GM19351 (cell line): ENCODE results near the gene GIGYF2.

Source experiments
- ATAC-seq: cut with Tn5 transposase; IDR thresholded peaks from one replicate; pipeline ENCODE4 v1.9.1; 2021; ENCODE audit warnings: mild to moderate bottlenecking, moderate library complexity; ENCODE audit not compliant: unreplicated experiment

The GIGYF2 gene

DNA sequence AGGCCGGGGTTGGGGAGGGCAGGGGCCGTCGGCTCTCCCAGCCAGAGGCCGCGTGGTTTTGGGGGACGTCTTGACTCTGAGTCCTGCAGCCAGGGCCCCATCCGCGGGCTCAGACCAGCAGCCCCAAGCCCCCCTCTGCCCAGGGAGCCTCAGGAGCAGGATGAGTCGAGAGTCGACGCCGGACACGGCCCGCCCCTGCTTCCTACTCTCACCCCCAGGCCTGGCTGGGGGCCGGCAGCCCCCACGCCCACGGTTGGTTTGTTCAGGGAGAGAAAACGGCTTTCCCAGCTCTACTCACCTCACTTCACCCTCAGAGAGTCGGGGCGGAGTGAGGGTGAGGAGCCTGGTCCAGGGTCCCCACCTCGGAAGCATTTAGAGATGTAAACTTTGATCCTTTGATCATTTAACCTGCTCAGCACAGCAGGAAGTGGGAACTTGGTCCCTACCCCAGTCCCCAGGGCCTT lies 179.9 kb downstream of the GIGYF2 start:
- ATAC-seq = peak; percentile 12

DNA sequence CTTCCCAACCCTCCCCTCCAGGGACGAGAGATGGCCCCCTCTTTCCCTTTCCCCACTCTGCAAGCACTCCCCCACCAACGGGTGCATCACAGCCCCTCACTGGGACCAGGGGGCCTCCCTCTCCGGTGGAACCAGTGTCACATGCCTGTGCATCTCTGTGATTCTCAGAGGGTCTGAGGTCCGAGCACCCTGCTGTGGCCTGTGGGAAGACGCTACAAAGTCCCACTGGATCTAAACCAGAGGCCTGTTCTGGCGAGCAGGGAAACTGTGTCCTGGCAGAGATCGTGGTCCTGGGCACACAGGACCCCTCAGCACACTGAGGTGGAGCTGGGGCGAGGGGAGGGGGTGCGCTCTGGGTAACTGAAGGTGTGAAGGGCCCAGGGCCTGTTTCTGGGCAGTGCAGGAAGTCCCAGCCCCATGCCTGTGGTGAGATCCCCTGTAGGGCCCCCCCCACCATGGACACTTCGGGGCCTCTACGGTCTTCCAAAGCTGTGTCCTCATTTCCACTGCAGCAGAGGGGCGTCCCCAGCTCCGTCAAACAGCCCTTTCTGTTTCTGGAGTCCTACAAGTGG lies 180.9 kb downstream of the GIGYF2 start:
- no peak for ATAC-seq

DNA sequence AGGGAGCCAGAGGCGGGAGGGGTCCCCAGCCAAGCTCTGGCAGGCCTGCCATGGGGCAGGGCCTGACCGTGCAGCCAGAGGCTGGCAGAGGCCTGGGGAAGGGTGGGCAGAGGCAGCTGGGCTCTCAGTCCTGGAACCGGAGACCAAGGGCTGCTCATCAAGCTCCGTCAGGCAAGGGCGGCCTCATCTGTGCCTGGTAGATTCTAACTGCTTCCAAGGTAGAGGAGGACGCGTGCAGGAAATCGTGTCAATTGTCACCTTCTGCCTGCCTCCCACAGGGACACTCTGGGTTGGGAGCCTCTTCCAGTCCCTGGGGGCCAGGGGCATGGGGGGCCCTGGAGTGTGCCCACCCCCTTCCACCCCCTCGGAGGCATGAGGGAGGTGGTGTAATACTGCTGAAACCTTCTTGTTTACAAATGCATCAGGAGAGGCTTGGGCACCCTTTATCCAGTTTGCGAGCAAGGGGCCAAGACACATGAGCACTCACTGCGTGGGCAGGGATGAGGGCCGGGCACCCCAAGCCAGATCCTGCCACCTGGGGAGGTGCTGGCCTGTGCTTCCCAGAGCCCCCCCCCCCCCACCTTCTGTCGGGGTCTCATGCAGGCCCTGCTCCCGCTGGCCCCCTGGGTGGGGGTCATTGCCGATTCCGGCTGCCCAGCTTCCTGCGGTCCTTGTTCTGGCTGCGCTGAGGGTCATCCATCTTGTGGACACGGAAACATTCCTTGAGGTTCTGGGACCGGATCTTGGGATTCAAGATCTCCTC lies 181.9 kb downstream of the GIGYF2 start:
- no peak for ATAC-seq

DNA sequence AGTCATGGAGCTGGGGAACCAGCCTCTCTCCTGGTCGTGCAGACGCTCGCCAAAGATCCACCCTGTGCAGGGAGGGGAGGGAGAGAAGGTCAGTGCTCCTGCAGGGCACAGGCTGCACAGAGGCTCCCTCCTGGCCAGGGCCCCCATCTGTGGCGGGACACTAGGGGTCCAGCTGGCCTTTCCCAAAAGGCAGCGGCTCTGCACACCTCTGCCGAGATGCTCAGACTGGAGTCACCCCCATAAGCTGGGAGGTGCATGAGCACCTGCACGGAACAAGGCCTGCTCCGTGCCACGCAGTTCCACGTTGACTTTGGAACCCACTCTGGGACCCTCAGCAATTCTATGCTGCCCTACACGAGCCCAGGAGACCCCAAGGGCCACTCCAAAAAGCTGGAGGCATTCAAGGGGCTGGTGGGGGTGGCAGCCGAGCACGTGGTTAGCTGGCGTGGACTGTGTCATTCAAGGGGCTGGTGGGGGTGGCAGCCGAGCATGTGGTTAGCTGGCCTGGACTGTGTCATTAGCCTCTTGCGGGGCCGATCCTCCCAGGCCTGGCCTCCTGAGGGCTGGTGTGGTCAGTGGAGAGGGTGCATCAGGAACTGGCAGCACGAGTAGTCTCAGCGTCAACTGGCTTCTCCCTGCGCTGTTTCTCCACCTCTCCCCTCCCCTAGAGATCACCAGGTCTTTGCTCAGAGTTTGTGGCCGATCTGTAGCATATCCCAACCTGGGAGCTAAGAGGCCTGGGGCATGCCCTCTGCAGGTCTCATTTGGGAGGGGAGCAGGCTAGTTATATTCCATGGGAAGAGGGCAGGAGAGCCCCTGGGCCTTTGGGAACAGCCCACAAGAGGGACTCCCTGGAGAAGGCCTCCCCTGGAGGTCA lies 182.7 kb downstream of the GIGYF2 start:
- ATAC-seq = no peak

DNA sequence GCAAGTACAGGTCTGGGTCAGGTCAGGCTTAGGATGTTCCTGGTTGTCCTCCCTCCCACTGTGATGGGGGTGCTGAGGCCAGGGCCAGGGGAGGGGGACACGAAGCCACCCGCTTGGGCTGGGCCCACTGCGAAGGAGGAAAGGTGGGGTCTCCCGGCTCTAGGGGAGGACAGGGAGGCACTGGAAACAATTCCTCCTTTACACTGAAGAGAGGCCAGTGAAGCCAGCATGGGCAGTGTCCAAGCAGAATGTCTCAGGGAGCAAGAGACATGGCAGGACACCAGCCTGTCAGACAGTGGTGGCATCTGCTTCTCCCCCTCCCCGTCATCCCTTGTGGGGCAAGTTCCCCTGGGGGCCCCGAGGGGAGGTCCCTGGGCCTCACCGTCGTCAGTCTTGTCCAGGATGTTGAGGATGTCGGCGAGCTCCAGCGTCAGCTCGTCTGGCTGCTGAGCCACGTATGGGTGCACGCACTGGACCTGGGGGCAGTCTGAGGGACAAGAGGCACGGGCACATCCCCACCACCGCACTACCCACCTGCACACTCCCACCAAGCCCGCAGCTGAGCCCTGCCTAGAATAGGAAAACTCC lies 183.7 kb downstream of the GIGYF2 start:
- ATAC-seq = no peak

DNA sequence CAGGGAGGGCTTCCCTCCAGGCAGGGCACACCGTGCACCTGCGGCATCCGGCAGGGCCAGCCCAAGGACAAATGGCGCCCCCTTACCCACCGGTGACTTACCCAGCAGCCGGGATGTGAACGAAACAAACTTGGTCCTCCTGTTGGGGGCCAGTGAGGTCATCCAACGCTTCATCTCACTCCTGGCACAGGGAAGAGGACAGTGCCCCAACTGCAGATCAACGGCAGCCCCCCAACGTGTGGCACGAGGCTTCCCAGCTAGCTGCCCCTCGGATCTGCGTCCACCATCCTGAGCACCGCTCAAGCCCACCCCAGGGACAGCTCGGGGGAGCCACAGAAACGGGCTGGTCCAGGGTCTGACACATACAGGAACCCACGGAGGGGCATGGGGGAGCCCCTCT lies 185.0 kb downstream of the GIGYF2 start:
- ATAC-seq = no peak

DNA sequence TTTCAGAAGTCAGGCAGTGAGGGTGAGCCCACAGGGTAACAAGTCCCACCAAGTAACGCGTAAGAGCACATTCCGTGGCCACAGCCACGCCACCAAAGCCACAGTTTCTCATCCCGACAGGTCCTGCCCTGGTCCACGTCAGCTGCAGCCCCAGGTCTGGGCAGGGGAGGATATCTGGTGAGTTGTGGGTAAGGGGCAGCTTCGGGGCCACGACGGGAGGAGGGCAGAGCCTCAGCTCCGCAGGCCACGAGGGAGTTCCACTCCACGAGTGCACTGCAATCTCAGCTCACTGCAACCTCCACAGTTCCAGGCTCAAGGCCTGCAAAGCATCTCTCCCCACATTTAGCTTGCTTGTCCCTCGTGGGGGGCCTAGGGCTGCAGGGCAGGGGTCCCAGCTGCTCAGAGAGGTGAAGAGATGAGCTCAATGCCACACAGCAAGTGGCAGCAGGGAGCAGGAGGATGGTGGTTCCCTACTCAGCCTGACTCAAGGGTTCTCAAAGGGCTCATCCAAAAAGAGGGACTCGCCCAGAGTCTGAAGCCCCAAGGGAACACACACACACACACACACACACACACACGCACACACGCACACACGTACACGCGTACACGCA lies 185.5 kb downstream of the GIGYF2 start:
- no peak for ATAC-seq

DNA sequence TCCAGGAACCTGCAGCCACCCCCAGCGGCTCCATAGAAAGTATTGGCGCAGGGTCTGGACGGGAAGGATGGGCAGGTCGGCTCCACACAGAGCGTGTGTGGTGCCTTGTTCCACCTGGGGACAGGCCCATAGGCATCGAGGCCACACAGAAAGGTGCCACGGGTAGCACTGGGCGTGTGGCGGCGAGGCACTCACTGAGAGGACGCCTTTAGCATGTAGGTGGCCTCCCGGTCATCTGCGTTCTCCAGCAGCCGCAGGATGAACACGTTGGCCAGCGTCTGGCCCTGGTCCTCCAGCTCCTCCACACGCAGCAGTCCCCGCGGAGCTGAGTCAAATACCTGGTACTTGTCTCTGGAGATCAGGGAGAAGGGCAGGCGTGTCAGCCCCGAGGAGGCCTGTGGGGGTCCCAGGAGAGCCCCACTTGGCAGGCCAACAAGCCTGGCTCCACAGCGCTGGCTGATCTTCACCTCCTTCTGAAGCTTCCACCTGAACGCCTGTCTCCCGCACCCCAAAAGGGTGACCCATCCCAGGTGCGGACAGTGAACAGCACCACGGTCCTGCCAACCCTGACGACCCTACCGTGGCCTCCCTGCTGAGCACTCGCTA lies 186.1 kb downstream of the GIGYF2 start:
- ATAC-seq = no peak

DNA sequence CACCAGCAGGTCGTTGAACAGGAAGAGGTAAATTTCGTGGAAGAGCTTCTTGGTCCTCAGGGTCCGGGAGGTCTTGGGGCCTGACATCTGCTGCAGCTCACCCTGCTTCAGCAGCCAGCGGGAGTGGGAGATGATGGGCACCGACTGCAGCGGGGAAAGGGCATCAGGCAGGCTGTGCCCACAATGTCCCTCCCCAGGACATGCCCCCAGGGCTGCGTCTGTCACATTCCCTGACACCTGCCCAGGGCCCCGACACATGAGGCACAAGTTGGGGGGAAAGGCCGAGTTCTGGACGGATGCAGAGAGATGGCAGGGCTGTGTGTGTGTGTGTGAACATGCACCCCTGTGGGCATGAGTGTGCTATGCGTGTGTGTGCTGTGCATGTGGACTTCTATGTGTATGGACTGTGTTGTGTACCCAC lies 186.9 kb downstream of the GIGYF2 start:
- ATAC-seq = no peak

DNA sequence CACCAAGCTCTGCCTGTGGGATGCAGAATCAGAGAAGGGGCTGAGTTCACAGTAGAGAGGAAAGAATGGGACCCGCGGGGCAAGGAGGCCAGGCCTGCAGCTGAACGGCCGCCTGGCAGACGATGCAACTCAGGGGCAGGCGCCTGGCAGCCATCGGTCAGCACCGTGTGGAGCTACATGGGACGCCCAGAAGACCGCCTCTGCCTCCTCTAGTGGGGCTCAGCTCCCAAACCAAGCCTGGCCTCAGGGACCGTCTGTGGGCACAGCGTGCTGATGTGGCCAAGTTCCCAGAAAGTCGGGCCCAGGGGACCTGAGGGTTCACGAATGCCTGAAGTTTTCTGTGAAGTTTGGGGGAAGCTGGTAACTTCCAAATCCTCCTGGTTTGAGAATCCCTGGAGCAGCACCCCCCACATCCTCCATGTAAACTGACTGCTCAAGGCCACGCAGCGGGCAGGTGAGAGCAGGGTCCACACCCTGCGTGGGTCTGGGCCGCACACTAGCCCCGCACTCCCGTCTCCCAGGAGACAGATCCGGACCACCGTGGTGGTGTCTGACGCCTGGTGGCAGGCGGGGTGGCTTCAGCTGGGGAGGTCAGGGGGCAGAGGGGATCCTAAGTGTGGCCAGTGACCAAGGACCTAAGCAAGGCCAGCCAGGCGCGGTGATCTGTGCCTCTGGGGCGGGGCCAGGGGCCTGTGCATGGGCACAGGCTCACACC lies 187.6 kb downstream of the GIGYF2 start:
- no peak for ATAC-seq

DNA sequence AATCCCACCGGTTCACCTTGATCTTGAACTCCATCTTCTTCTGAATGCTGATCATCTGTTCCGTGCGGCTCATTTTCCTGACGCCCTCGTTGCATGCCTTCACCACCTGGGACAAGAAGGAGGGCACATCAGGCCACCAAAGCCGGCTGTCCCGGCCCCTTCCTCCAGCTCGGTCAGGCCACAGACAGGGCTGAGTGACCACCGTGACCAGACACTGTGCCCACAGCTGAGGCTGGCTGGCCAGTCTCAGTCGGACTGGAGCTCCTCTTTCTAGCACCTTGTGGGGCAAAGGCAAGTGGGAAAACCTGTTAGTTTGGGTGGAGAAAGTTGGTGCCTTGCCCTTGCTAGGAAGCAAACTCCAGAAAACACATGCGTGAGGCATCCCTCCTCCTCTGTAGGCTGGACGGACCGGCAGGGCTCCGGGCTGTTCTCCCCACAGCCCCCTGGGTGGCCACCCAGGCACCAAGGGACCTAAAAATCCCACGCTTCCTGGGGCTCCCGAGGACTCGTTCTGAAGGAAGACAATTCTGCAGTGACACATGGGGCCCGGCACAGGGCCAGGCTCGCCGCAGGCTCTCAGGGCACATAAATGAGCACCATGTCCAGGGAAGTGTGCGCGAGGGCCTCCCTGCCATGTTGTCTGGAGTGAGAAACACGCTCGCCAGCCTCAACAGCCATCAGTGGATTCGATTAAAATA lies 188.3 kb downstream of the GIGYF2 start:
- no peak for ATAC-seq

DNA sequence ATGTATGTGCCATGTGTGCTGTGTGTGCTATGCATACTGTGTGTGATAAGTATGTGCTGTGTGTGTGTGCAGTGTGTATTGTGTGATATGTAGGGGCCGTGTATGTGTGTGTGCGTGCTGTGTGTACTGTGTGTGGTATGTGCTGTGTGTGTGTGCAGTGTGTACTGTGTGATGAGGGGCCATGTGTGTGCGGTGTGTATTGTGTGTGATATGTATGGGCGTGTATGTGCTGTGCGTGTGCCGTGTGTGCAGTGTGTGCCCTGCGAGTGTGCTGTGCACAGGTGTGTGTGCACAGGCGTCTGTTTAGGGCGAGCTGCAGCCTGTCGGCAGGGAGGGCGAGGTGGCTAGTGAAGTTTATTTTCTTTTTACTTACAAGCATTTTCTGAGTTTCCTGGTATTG lies 189.0 kb downstream of the GIGYF2 start:
- no peak for ATAC-seq

DNA sequence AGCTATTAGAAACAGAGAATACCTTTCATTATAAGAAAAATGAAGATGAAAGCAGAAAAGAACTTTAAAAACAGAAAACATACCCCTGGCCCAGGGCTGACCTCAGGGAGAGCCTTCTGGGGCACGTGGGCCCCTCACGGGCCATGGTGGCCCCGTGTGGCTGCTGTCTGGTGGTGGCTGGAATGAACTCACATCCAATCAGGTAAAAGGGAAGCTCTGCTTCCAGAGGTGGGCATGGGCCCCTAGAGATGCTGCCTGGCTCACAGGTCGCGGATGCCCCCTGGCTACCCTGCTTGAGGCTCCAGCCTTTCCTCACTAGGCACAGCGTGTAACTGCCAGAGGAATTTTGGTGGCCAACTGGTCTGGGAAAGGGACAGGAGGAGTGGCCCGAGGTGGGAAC lies 189.5 kb downstream of the GIGYF2 start:
- ATAC-seq = no peak

DNA sequence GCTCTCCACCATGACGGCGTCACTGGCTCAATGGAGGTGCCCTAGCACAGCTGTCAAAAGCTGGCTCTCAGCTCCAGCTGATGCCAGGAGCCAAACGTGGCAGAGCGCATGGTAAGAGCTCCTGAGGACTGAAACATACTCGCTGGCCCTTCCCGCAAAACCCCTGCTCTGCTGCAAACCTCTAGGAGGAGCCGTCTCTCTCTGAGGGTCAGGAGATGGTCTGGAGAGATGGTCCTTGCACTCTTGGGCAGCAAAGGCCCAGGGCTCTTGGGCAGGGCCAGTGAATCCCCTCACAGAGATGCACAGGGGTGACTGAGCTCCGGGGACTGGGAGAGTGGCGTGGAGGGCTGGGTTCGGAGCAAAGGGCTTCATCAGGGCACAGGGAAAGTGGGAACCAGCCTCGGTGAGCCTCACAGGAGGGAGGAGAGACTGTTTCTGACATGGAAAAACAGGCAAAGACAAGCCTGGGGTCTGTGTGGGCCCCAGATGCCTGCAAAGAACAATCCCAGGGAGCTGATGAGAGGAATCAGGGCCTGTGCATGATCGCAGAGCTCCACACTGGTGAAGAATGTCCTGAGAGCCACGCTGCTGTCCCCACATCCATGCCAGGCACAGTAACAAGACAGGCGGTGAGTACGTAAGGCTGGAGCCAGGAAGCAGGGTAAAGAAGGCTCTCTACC lies 190.2 kb downstream of the GIGYF2 start:
- no peak for ATAC-seq

DNA sequence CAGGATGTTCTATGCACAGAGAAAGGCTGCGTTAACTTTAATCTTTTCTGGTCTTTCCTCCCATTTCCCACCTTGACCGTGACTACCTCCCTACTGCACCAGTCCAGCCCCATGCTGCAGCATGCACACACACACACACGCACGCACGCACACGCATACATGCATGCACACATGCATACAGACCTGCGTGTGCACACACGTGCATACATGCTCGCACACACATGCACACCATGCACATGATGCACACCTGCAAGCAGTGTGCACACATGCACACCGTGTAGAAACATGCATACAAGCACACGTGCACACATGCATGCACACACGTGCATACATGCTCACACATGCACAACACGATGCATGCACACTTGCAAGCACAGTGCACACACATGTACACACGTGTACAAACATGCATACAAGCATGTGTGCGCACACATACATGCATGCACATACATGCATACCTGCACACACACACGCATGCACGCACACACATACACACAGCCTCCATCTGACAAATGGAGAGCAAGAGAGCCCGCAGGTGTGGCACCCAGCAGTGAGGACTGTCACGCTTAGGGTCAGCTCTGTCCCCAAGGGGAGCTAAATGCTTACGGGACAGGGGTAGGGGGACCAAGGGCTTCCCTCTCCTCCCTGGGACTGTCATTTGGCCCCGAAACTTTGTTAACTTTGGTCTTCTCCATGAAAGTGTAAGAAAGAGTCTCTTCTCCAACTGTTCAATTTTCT lies 191.1 kb downstream of the GIGYF2 start:
- ATAC-seq = no peak

DNA sequence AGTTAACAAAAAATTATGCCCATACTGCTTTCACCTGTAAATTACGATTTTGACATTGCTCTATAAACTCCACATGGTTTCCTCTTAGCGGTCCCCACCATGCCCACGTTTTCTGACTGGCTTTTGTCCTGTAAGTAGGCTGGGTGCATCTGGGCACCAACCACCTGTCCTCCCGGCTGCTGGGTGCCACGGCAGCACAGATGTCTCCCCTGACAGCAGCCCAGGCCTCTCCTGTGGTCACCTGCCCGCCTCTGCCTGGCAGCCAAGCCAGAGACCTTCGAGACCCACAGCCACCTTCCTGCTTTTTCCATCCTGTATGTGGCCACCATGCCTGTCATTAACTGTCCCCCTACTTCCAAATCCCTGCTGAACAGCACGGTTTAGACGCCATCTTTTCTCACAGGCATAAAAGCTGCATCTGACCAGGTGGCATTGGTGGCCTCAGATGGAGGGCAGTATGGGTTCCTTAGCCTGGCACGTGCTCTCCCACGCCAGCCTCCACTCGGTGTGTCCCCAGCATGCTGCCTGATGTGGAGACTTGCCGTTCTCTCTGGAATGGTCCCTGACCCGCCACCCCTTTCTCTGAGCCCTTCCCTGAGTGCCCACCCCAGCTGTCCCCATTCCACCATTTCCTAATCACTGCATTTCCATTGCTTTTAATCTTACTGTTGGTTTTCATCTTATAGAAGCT lies 191.9 kb downstream of the GIGYF2 start:
- no peak for ATAC-seq

DNA sequence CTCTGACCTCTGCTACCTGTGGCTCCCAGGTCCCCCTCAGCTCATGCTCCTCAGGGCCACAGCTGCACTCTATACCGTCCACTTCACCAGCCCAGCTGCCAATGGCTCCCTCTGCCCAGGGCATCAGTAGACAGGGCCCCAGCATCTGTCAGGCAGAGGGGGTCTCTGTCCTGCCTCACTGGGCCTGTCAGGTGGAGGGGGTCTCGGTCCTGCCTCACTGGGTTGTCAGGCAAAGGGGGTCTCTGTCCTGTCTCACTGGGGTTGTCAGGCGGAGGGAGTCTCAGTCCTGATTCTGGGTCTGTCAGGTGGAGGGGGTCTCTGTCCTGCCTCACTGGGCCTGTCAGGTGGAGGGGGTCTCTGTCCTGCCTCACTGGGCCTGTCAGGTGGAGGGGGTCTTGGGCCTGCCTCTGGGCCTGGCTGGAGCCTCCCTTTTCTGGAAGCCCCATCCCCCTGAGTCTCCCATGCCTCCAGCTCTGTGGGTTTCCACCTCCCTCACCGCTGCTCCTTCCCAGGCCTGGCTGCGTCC lies 192.8 kb downstream of the GIGYF2 start:
- no peak for ATAC-seq
